Measurements from ENCODE around the gene YEATS4.

Gene YEATS4

DNA sequence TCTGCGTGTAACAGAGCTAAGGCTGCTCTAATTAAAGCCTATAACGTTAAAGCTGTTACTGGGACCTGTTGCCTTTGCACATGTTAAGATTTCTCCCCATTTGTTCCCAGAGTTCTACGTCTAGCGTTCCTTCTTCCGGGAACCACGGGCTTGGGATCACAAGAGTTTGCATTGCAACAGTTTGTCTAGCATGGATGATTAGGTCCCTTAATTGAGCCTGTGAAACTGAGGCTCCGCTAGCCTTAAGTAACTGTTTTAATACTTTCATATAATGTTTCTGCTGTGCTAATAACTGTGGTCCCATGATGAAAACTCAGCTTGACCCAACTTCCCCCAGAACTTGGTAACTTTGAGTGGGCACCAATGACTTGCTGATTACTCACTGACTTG, 28.0 kb upstream of the YEATS4 start:
- Histone ChIP-seq H3K4me1 (ENCODE audit: control insufficient read depth, insufficient read depth, low read length, poor library complexity, severe bottlenecking) (peaks cover 12% of the 10 kb centered on the region), H3K27ac (ENCODE audit: low read depth, low read length, severe bottlenecking) (no peak overlapping the region), H3K36me3 (ENCODE audit: control insufficient read depth, insufficient read depth, low read length) (no peaks in the 10 kb centered on the region), H3K9me3 (ENCODE audit: control insufficient read depth, low read length) (no peaks in the 10 kb centered on the region), H3K4me3 (ENCODE audit: extremely low read depth, insufficient read depth, low read length, poor library complexity, severe bottlenecking) (no peak overlapping the region)
- 42 to 80% methylated on average over 4 to 7 of the region's 7 CpGs for WGBS, 2 experiments (ENCODE audit: insufficient coverage in 2 of 2)

DNA sequence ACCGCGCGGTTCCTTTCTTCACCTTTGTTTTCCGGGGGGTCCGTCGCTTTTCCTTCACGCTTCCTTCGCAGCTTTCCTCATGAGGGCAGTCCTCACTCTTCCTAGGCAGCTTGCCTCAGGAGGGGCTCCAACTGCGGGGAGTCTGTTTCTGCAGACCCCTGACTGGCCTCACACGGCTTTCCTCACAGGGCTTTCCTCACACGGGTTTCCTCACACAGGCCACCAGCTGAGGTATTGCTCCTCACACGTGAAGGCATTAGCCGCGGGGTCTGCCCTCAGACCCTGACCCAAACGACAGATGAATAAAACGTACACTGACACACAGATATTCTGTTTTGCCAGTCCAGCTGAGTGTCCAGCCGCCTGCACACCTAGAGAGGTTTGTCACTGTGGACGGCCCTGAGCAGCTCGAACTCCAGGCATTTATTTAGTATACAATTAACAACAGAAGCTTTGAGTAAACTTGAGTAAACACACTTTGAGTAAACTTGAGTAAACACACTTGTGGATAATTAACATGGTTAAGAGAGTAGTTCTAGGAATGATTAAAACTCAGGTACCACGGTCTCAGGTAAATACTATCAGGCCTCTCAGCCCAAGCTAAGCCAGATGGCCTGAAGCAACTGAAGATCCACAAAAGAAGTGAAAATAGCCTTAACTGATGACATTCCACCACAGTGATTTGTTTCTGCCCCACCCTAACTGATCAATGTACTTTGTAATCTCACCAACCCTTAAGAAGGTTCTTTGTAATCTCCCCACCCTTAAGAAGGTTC, 27.4 kb upstream of the YEATS4 start:
- no peak overlapping the region for H3K4me3 ChIP-seq (ENCODE audit: extremely low read depth, insufficient read depth, low read length, poor library complexity, severe bottlenecking)
- no peaks in the 10 kb centered on the region for H3K9me3 ChIP-seq (ENCODE audit: control insufficient read depth, low read length)
- peaks cover 12% of the 10 kb centered on the region for H3K4me1 ChIP-seq (ENCODE audit: control insufficient read depth, insufficient read depth, low read length, poor library complexity, severe bottlenecking)
- no peak overlapping the region for H3K27ac ChIP-seq (ENCODE audit: low read depth, low read length, severe bottlenecking)
- WGBS, 2 experiments (ENCODE audit: insufficient coverage in 2 of 2) = 85% methylated on average over 15 to 17 of the region's 20 CpGs
- H3K36me3 ChIP-seq (ENCODE audit: control insufficient read depth, insufficient read depth, low read length) = no peaks in the 10 kb centered on the region

DNA sequence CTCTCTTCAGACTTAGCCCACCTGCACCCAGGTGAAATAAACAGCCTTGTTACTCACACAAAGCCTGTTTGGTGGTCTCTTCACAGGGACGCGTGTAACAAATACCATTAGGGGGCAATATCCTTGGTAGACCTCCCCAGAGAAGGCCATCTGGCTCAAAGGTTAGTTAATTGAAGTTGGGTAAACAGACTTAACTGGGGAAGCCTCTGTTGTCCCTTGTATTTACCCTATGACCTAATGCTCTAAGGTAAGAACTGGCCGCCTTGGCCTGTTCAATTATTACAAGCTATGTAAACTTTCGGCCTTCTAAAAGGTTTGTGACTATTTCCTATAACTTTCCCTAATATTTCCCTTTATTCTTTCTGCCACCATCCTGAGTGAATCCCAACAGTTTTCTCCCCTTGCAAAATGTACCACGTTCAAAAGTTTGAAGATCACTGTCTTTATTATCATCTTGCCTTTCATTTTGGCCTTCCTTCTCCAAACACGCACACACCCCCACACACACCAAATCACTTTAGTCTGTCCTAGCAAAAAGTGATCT, 26.7 kb upstream of the YEATS4 start:
- no peak overlapping the region for H3K27ac ChIP-seq (ENCODE audit: low read depth, low read length, severe bottlenecking)
- H3K36me3 ChIP-seq (ENCODE audit: control insufficient read depth, insufficient read depth, low read length) = no peaks in the 10 kb centered on the region
- H3K4me3 ChIP-seq (ENCODE audit: extremely low read depth, insufficient read depth, low read length, poor library complexity, severe bottlenecking) = no peak overlapping the region
- 95 to 100% methylated on average over 4 of the region's 6 CpGs for WGBS, 2 experiments (ENCODE audit: insufficient coverage in 2 of 2)
- no peaks in the 10 kb centered on the region for H3K9me3 ChIP-seq (ENCODE audit: control insufficient read depth, low read length)
- peaks cover 12% of the 10 kb centered on the region for H3K4me1 ChIP-seq (ENCODE audit: control insufficient read depth, insufficient read depth, low read length, poor library complexity, severe bottlenecking)

- peaks cover 12% of the 10 kb centered on the region for H3K4me1 ChIP-seq (ENCODE audit: control insufficient read depth, insufficient read depth, low read length, poor library complexity, severe bottlenecking)
- no peaks in the 10 kb centered on the region for H3K36me3 ChIP-seq (ENCODE audit: control insufficient read depth, insufficient read depth, low read length)
- no peaks in the 10 kb centered on the region for H3K9me3 ChIP-seq (ENCODE audit: control insufficient read depth, low read length)
- H3K4me3 ChIP-seq (ENCODE audit: extremely low read depth, insufficient read depth, low read length, poor library complexity, severe bottlenecking) = no peak overlapping the region
- no peak overlapping the region for H3K27ac ChIP-seq (ENCODE audit: low read depth, low read length, severe bottlenecking)
Observed at GRCh38 chr12:69334158-69334557, 25.4 kb upstream of the YEATS4 start.

DNA sequence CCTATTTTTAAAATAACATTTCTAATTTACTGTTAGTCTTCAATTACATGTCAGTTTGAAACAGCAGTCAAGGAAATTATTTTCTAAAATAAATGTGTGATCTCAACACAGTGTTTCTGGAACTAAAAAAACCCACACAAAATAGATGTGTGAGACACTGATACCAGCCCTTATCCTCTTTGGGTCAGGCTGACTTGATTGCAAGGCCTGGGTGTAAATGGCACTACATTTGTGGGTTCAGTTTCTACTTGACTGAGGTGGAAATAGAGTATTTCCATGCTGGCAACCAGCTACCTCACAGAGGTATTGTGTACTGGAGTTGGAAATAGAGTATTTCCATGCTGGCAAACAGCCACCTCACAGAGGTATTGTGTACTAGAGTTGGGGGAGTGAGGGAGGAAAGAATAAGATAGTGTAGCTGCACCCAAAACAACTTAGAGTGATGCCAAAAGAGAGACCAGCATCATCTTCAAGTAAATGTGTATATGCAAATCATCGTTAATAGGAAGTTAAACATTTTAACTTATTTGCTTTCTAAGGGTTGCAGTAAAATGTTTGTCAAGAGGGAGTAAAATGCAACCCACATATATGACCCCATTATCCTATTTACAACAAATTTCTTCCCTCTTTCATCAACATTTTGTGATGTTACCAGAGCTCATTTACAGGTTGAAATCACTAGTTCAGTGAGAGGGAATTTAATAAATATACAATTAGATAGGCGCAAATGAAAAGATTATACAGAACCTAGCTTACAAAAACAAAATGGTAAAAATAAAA, 22.0 kb upstream of the YEATS4 start:
- H3K36me3 ChIP-seq (ENCODE audit: control insufficient read depth, insufficient read depth, low read length) = no peaks in the 10 kb centered on the region
- H3K4me1 ChIP-seq (ENCODE audit: control insufficient read depth, insufficient read depth, low read length, poor library complexity, severe bottlenecking) = no peaks in the 10 kb centered on the region
- no CpG with 5 or more reads among the region's 2 CpGs for WGBS, 2 experiments (ENCODE audit: insufficient coverage in 2 of 2)
- no peak overlapping the region for H3K27ac ChIP-seq (ENCODE audit: low read depth, low read length, severe bottlenecking)
- no peaks in the 10 kb centered on the region for H3K9me3 ChIP-seq (ENCODE audit: control insufficient read depth, low read length)
- no peak overlapping the region for H3K4me3 ChIP-seq (ENCODE audit: extremely low read depth, insufficient read depth, low read length, poor library complexity, severe bottlenecking)

GRCh38 chr12:69338120-69338859, 21.3 kb upstream of the YEATS4 start:
- H3K27ac ChIP-seq (ENCODE audit: low read depth, low read length, severe bottlenecking) = no peak overlapping the region
- no peaks in the 10 kb centered on the region for H3K9me3 ChIP-seq (ENCODE audit: control insufficient read depth, low read length)
- H3K4me1 ChIP-seq (ENCODE audit: control insufficient read depth, insufficient read depth, low read length, poor library complexity, severe bottlenecking) = no peaks in the 10 kb centered on the region
- WGBS, 2 experiments (ENCODE audit: insufficient coverage in 2 of 2) = no CpG with 5 or more reads among the region's 3 CpGs
- no peaks in the 10 kb centered on the region for H3K36me3 ChIP-seq (ENCODE audit: control insufficient read depth, insufficient read depth, low read length)
- H3K4me3 ChIP-seq (ENCODE audit: extremely low read depth, insufficient read depth, low read length, poor library complexity, severe bottlenecking) = no peak overlapping the region

DNA sequence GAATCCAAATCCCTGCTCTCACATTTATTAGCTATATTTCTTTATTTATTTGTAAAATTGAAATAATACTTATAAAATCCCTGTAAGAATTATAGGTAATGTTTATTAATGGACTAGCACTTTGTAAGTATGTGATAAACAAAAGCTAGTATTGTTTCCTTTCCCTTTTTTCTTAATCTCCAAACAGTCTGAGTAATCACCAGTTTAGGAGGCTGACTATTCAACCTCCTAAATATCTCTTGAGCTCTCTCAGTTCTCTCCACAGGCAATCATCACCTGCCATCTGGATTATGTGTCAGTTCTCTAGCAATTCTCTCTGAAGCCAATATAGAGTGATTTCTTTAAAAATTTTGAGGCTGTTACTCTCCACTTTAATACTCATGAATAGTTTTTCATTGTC, 20.6 kb upstream of the YEATS4 start:
- H3K27ac ChIP-seq (ENCODE audit: low read depth, low read length, severe bottlenecking) = no peak overlapping the region
- no peaks in the 10 kb centered on the region for H3K36me3 ChIP-seq (ENCODE audit: control insufficient read depth, insufficient read depth, low read length)
- H3K9me3 ChIP-seq (ENCODE audit: control insufficient read depth, low read length) = no peaks in the 10 kb centered on the region
- no peak overlapping the region for H3K4me3 ChIP-seq (ENCODE audit: extremely low read depth, insufficient read depth, low read length, poor library complexity, severe bottlenecking)
- H3K4me1 ChIP-seq (ENCODE audit: control insufficient read depth, insufficient read depth, low read length, poor library complexity, severe bottlenecking) = no peaks in the 10 kb centered on the region

DNA sequence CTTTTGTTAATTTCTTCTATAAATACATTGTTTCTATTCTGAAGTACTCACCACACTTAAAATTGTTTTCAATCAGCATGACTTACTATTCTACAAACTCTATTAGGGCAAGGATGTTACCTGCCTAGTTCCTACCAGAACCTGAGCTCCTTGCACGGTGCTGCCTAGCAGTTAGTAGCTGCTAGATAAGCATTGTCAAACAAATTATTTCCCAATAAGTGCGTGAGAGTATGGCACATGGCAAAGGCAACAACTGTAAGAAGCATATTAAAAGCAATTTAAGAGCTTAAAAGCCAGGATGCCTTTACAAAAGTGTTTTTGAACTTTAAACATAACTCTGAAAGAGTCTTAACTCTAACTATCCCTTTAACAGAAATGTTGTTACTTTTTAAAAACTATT, 19.5 kb upstream of the YEATS4 start:
- WGBS, 2 experiments (ENCODE audit: insufficient coverage in 2 of 2) = 80 to 100% methylated on average over 1 of the region's 2 CpGs
- no peak overlapping the region for H3K27ac ChIP-seq (ENCODE audit: low read depth, low read length, severe bottlenecking)

GRCh38 chr12:69341328-69341727, 18.2 kb upstream of the YEATS4 start:
- H3K27ac ChIP-seq (ENCODE audit: low read depth, low read length, severe bottlenecking) = no peak overlapping the region
- no peaks in the 10 kb centered on the region for H3K36me3 ChIP-seq (ENCODE audit: control insufficient read depth, insufficient read depth, low read length)
- 72 to 89% methylated on average over 3 to 4 of the region's 5 CpGs for WGBS, 2 experiments (ENCODE audit: insufficient coverage in 2 of 2)

More for the DNA sequence above, 19.5 kb upstream of the YEATS4 start:
- Histone ChIP-seq H3K36me3 (ENCODE audit: control insufficient read depth, insufficient read depth, low read length) (no peaks in the 10 kb centered on the region), H3K9me3 (ENCODE audit: control insufficient read depth, low read length) (no peaks in the 10 kb centered on the region), H3K4me3 (ENCODE audit: extremely low read depth, insufficient read depth, low read length, poor library complexity, severe bottlenecking) (no peak overlapping the region), H3K4me1 (ENCODE audit: control insufficient read depth, insufficient read depth, low read length, poor library complexity, severe bottlenecking) (no peaks in the 10 kb centered on the region)

DNA sequence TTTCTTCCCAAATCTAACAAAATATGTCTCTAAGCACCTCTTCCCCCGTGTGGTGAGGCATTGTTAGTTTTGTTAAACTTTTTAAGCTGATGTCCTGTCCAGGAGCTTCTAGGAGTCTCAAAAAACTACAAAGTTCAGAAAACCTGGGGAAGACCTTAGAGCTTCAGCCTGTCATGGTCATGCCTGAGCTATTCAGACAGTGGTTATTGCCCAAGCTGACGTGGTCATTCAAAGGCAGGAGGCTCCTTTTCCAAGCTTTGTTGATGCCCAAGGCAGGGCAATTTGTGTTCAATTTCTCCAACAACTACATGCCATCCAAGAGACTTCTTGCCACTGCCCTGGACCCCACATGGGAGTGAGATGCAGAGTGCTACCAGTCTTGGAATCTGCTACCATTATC, 17.1 kb upstream of the YEATS4 start:
- H3K36me3 ChIP-seq (ENCODE audit: control insufficient read depth, insufficient read depth, low read length) = no peaks in the 10 kb centered on the region
- no peaks in the 10 kb centered on the region for H3K9me3 ChIP-seq (ENCODE audit: control insufficient read depth, low read length)

More at GRCh38 chr12:69341328-69341727, 18.2 kb upstream of the YEATS4 start:
- Histone ChIP-seq H3K4me3 (ENCODE audit: extremely low read depth, insufficient read depth, low read length, poor library complexity, severe bottlenecking) (no peak overlapping the region), H3K4me1 (ENCODE audit: control insufficient read depth, insufficient read depth, low read length, poor library complexity, severe bottlenecking) (no peaks in the 10 kb centered on the region), H3K9me3 (ENCODE audit: control insufficient read depth, low read length) (no peaks in the 10 kb centered on the region)

More for the DNA sequence above, 17.1 kb upstream of the YEATS4 start:
- Histone ChIP-seq H3K4me3 (ENCODE audit: extremely low read depth, insufficient read depth, low read length, poor library complexity, severe bottlenecking) (no peak overlapping the region), H3K27ac (ENCODE audit: low read depth, low read length, severe bottlenecking) (no peak overlapping the region), H3K4me1 (ENCODE audit: control insufficient read depth, insufficient read depth, low read length, poor library complexity, severe bottlenecking) (no peaks in the 10 kb centered on the region)
- 90 to 100% methylated on average over 1 to 2 of the region's 2 CpGs for WGBS, 2 experiments (ENCODE audit: insufficient coverage in 2 of 2)
